Measurements from ENCODE around the gene CCL1. TPM values are rescaled to one million over a fixed set of nuclear protein-coding genes. Genes with fewer than 3 reads are reported as not detected.
A peak's percentile ranks its signal among the peaks of the same experiment; 100 is the strongest.

The CCL1 gene
- total RNA-seq, 1 experiment from 2014 or later: not detected

- peak; percentile 25 for DNase-seq (ENCODE audit: unreplicated experiment)
- Mint-ChIP-seq H3K4me1 (ENCODE audit: insufficient read depth, unreplicated experiment) (no peaks in the 10 kb centered on the region), H3K4me3 (ENCODE audit: unreplicated experiment) (no peak overlapping the region), H3K36me3 (ENCODE audit: insufficient read depth, unreplicated experiment) (peaks cover 5% of the 10 kb centered on the region), H3K9me3 (ENCODE audit: unreplicated experiment) (no peaks in the 10 kb centered on the region), H3K27me3 (ENCODE audit: insufficient read depth, unreplicated experiment) (peaks cover 19% of the 10 kb centered on the region), H3K27ac (ENCODE audit: low read depth, unreplicated experiment) (no peak overlapping the region)
- peak; percentile 98 for TF ChIP-seq CTCF (IDR thresholded peaks at IDR 0.05; ENCODE audit: unreplicated experiment)
- POLR2A ChIA-PET: interaction anchor here (0.6 to 1.6 kb wide), 2 partner anchors 88 to 161 kb away, joined by 3 to 4 read pairs; no protein-coding TSS in a partner anchor
- no TSS peak for BruUV-seq (replicated peaks)
- CTCF ChIA-PET: interaction anchor here (0.6 to 6.8 kb wide), 59 partner anchors 8 to 1633 kb away, joined by 3 to 184 read pairs (median 4); partner anchors contain the start of gene CCL2
- intact Hi-C loops (cut with micrococcal nuclease): loop anchor here (1.0 kb wide), 2 partner anchors 55 to 161 kb away; no protein-coding TSS in a partner anchor
Observed at GRCh38 chr17:34361478-34362061, 1.5 kb downstream of the CCL1 start.

GRCh38 chr17:34360601-34361270, 2.3 kb downstream of the CCL1 start:
- TF ChIP-seq CTCF (IDR thresholded peaks at IDR 0.05; ENCODE audit: unreplicated experiment): no peak
- Mint-ChIP-seq H3K27me3 (ENCODE audit: insufficient read depth, unreplicated experiment) (peaks cover 19% of the 10 kb centered on the region), H3K4me3 (ENCODE audit: unreplicated experiment) (no peak overlapping the region)

GRCh38 chr17:34358631-34359030, 4.4 kb downstream of the CCL1 start:
- DNase-seq (ENCODE audit: unreplicated experiment): no peak
- TF ChIP-seq CTCF (IDR thresholded peaks at IDR 0.05; ENCODE audit: unreplicated experiment): no peak
- no TSS peak for BruUV-seq (replicated peaks)
- Mint-ChIP-seq H3K36me3 (ENCODE audit: insufficient read depth, unreplicated experiment) (no peaks in the 10 kb centered on the region), H3K4me1 (ENCODE audit: insufficient read depth, unreplicated experiment) (no peaks in the 10 kb centered on the region), H3K9me3 (ENCODE audit: unreplicated experiment) (peaks cover 6% of the 10 kb centered on the region), H3K27me3 (ENCODE audit: insufficient read depth, unreplicated experiment) (no peaks in the 10 kb centered on the region), H3K27ac (ENCODE audit: low read depth, unreplicated experiment) (no peak overlapping the region), H3K4me3 (ENCODE audit: unreplicated experiment) (no peak overlapping the region)
- intact Hi-C loops (cut with micrococcal nuclease): no loop called here
- ChIA-PET CTCF (interaction anchor here (0.6 to 6.8 kb wide), 3 partner anchors 103 to 157 kb away, joined by 3 to 184 read pairs (median 3); no protein-coding TSS in a partner anchor), POLR2A (no interaction called here)

More at GRCh38 chr17:34360601-34361270, 2.3 kb downstream of the CCL1 start:
- no TSS peak for BruUV-seq (replicated peaks)
- Mint-ChIP-seq H3K9me3 (ENCODE audit: unreplicated experiment) (no peaks in the 10 kb centered on the region), H3K4me1 (ENCODE audit: insufficient read depth, unreplicated experiment) (no peaks in the 10 kb centered on the region), H3K27ac (ENCODE audit: low read depth, unreplicated experiment) (no peak overlapping the region), H3K36me3 (ENCODE audit: insufficient read depth, unreplicated experiment) (peaks cover 5% of the 10 kb centered on the region)
- no peak for DNase-seq (ENCODE audit: unreplicated experiment)
- ChIA-PET POLR2A (no interaction called here), CTCF (interaction anchor here (0.6 to 6.8 kb wide), 48 partner anchors 8 to 1634 kb away, joined by 3 to 184 read pairs (median 4); partner anchors contain the start of gene CCL2)
- intact Hi-C loops (cut with micrococcal nuclease): loop anchor here (1.0 kb wide), 2 partner anchors 54 to 160 kb away; no protein-coding TSS in a partner anchor

GRCh38 chr17:34357398-34357797, 5.6 kb downstream of the CCL1 start:
- TF ChIP-seq CTCF (IDR thresholded peaks at IDR 0.05; ENCODE audit: unreplicated experiment): no peak
- peaks cover 7% of the 10 kb centered on the region for H3K9me3 Mint-ChIP-seq (ENCODE audit: unreplicated experiment)
- no peaks in the 10 kb centered on the region for H3K27me3 Mint-ChIP-seq (ENCODE audit: insufficient read depth, unreplicated experiment)
- ChIA-PET CTCF (interaction anchor here (0.8 to 1.2 kb wide), 3 partner anchors 155 to 179 kb away, joined by 3 to 5 read pairs (median 3); no protein-coding TSS in a partner anchor), POLR2A (no interaction called here)
- H3K36me3 Mint-ChIP-seq (ENCODE audit: insufficient read depth, unreplicated experiment): no peaks in the 10 kb centered on the region
- intact Hi-C loops (cut with micrococcal nuclease): no loop called here
- no peaks in the 10 kb centered on the region for H3K4me1 Mint-ChIP-seq (ENCODE audit: insufficient read depth, unreplicated experiment)
- H3K4me3 Mint-ChIP-seq (ENCODE audit: unreplicated experiment): no peak overlapping the region
- H3K27ac Mint-ChIP-seq (ENCODE audit: low read depth, unreplicated experiment): no peak overlapping the region
- DNase-seq (ENCODE audit: unreplicated experiment): no peak
- BruUV-seq (replicated peaks): no TSS peak

Data from MCF 10A (cell line).